A549 (cell line): ENCODE measurements around the gene RAP1GDS1. TPM values are rescaled to one million over a fixed set of nuclear protein-coding genes. Genes with fewer than 3 reads are reported as not detected.
A peak's percentile ranks its signal among the peaks of the same experiment; 100 is the strongest.
"Not testable (repeated sequence)": the region's sequence is repeated elsewhere in the genome, so short reads cannot be mapped to it uniquely, and the experiment has no call there.

ENCODE experiments used
- ATAC-seq, 2 experiments: fragments of 200-7000 bp in 1 of 2; fragments of >200 bp in 1 of 2; cut with Nextera tagmentation in 1 of 2; cut with Tn5 transposase in 1 of 2; 3 replicates each; pipeline versions ENCODE4 v1.8.0 to v1.9.1; 2018 to 2020; ENCODE audit warnings: mild to moderate bottlenecking in 1 of 2, moderate library complexity in 1 of 2
- CTCF ChIA-PET: fragments of 300-600 bp; sonication (Branson Sonifier 250); formaldehyde crosslinking; extraction: SDS; loops from one replicate; lab custom pipeline; 2021; ENCODE audit warnings: antibody characterized with exemption, inconsistent platforms; lab: Yijun Ruan, JAX
- POLR2A ChIA-PET: fragments of 350-600 bp; formaldehyde crosslinking; extraction: SDS; loops from one replicate; lab custom pipeline; 2021; ENCODE audit warnings: antibody characterized with exemption, inconsistent platforms; lab: Yijun Ruan, JAX
- DNase-seq, 2 experiments: peaks; one replicate each; pipeline versions ENCODE4 v3.0.0 to v3.0.0-alpha.2; 2011 to 2016; ENCODE audit warnings: low read depth in 1 of 2, low spot score in 1 of 2
- FAIRE-seq: peaks from 2 replicates; lab custom pipeline; 2011; peaks lifted over from hg19 to GRCh38; lab: Jason Lieb, UNC
- H3K27ac ChIP-seq, 2 experiments: fragments of >200 bp; sonication (Bioruptor Twin); formaldehyde crosslinking; 3 replicates each; pipeline ENCODE4 v1.5.1; 2016 to 2017
- H3K4me1 ChIP-seq: fragments of >200 bp; sonication (Bioruptor Twin); formaldehyde crosslinking; 3 replicates; pipeline ENCODE4 v1.6.1; 2016
- H3K4me2 ChIP-seq: fragments of >200 bp; sonication (Bioruptor Twin); formaldehyde crosslinking; 3 replicates; pipeline ENCODE4 v1.6.1; 2016
- H3K4me3 ChIP-seq: fragments of >200 bp; sonication (Bioruptor Twin); formaldehyde crosslinking; 3 replicates; pipeline ENCODE4 v1.5.1; 2016
- H3K9me3 ChIP-seq: fragments of >200 bp; sonication (Bioruptor Twin); formaldehyde crosslinking; 3 replicates; pipeline ENCODE4 v1.6.1; 2016
- CEBPB ChIP-seq, 2 experiments: fragments of >200 bp in 1 of 2; sonication (Bioruptor Twin) in 1 of 2; formaldehyde crosslinking in 1 of 2; IDR thresholded peaks; 2 replicates each; pipeline ENCODE4 v1.6.1; 2012 to 2016
- CHD2 ChIP-seq: fragments of 150-350 bp; IDR thresholded peaks from 2 replicates; pipeline ENCODE4 v1.6.1; 2014; ENCODE audit warnings: low read length; ENCODE audit not compliant: partially characterized antibody
- CHD4 ChIP-seq: fragments of 200-600 bp; sonication (generic); IDR thresholded peaks from 2 replicates; pipeline ENCODE4 v1.6.1; 2016; ENCODE audit warnings: antibody characterized with exemption, mild to moderate bottlenecking, borderline replicate concordance
- ESRRA ChIP-seq: fragments of 150-350 bp; IDR thresholded peaks from 2 replicates; pipeline ENCODE4 v1.6.1; 2014; ENCODE audit warnings: mild to moderate bottlenecking, low read length, borderline replicate concordance
- FOXS1 ChIP-seq: fragments of 250-450 bp; sonication (Bioruptor Pico); IDR thresholded peaks from 2 replicates; pipeline ENCODE4 v1.5.0; 2020; ENCODE audit warnings: mild to moderate bottlenecking, moderate library complexity
- GATA3 ChIP-seq: IDR thresholded peaks from 2 replicates; pipeline ENCODE4 v1.6.1; 2012; ENCODE audit warnings: borderline replicate concordance
- HDAC2 ChIP-seq: fragments of 200-600 bp; sonication (generic); IDR thresholded peaks from 2 replicates; pipeline ENCODE4 v1.6.1; 2016
- HEYL ChIP-seq: fragments of 250-450 bp; sonication (Bioruptor Pico); IDR thresholded peaks from 2 replicates; pipeline ENCODE4 v1.8.0; 2021; ENCODE audit warnings: mild to moderate bottlenecking, moderate library complexity
- HOXA7 ChIP-seq: fragments of 250-450 bp; sonication (Bioruptor Pico); IDR thresholded peaks from 2 replicates; pipeline ENCODE4 v1.5.0; 2020; ENCODE audit warnings: mild to moderate bottlenecking, moderate library complexity
- HOXB13 ChIP-seq: fragments of 250-450 bp; sonication (Bioruptor Pico); IDR thresholded peaks from 2 replicates; pipeline ENCODE4 v1.5.0; 2020; ENCODE audit warnings: low read depth, mild to moderate bottlenecking, moderate library complexity
- HOXB5 ChIP-seq: fragments of 250-450 bp; sonication (Bioruptor Pico); IDR thresholded peaks from 2 replicates; pipeline ENCODE4 v1.5.0; 2020; ENCODE audit warnings: mild to moderate bottlenecking, moderate library complexity
- KDM1A ChIP-seq: fragments of 200-600 bp; sonication (generic); IDR thresholded peaks from 2 replicates; pipeline ENCODE4 v1.6.1; 2016; ENCODE audit warnings: low read depth, mild to moderate bottlenecking
- KDM5A ChIP-seq: fragments of 200-600 bp; sonication (generic); IDR thresholded peaks from 2 replicates; pipeline ENCODE4 v1.6.1; 2016; ENCODE audit warnings: antibody characterized with exemption, mild to moderate bottlenecking
- MAFK ChIP-seq: fragments of 450-650 bp; IDR thresholded peaks from 2 replicates; pipeline ENCODE4 v1.6.1; 2014; ENCODE audit not compliant: partially characterized antibody
- MAZ ChIP-seq: fragments of 150-350 bp; IDR thresholded peaks from 2 replicates; pipeline ENCODE4 v1.6.1; 2014; ENCODE audit warnings: antibody characterized with exemption, low read depth, low read length, borderline replicate concordance
- NFE2L2 ChIP-seq: fragments of 150-350 bp; conservative IDR thresholded peaks from 2 replicates; pipeline ENCODE4 v1.6.1; 2014; ENCODE audit warnings: low read length
- NPAS2 ChIP-seq: fragments of 250-450 bp; sonication (Bioruptor Pico); IDR thresholded peaks from 2 replicates; pipeline ENCODE4 v1.8.0; 2022; ENCODE audit warnings: mild to moderate bottlenecking, moderate library complexity, borderline replicate concordance
- NR3C1 ChIP-seq: fragments of >200 bp; sonication (Bioruptor Twin); formaldehyde crosslinking; IDR thresholded peaks from 3 replicates; pipeline ENCODE4 v1.6.1; 2017
- POLR2A ChIP-seq: IDR thresholded peaks from 2 replicates; pipeline ENCODE4 v1.6.1; 2012; ENCODE audit warnings: mild to moderate bottlenecking, low read length
- RCOR1 ChIP-seq: fragments of 150-350 bp; IDR thresholded peaks from 2 replicates; pipeline ENCODE4 v1.6.1; 2014; ENCODE audit warnings: antibody characterized with exemption, low read length, low read depth
- RNF2 ChIP-seq: fragments of 200-600 bp; sonication (generic); IDR thresholded peaks from 2 replicates; pipeline ENCODE4 v1.6.1; 2016; ENCODE audit warnings: low read depth, mild to moderate bottlenecking, antibody characterized with exemption, moderate library complexity, borderline replicate concordance
- SMC3 ChIP-seq: fragments of >200 bp; sonication (Bioruptor Twin); formaldehyde crosslinking; IDR thresholded peaks from 3 replicates; pipeline ENCODE4 v1.6.1; 2018; ENCODE audit warnings: inconsistent platforms
- SREBF2 ChIP-seq: fragments of 450-650 bp; IDR thresholded peaks from 2 replicates; pipeline ENCODE4 v1.6.1; 2014; ENCODE audit warnings: mild to moderate bottlenecking, moderate library complexity
- ZC3H11A ChIP-seq: fragments of 450-650 bp; IDR thresholded peaks from 2 replicates; pipeline ENCODE4 v1.6.1; 2014; ENCODE audit warnings: antibody characterized with exemption, mild to moderate bottlenecking
- WGBS: methylation state at CpG from one replicate; pipeline ENCODE4 v1.1.6; 2017; ENCODE audit errors: missing lambda C conversion rate; 5-methylcytosine and 5-hydroxymethylcytosine counted together
- polyA plus RNA-seq, 4 experiments: library from polyadenylated mRNA; depleted of rRNA in 3 of 4; stranded (reverse); fragments of >200 nt; fragmentation: RNase III in 1 of 4; extraction: RNeasy Plus Mini Kit Qiagen cat#74134 plus additional on column Dnase treatment in 1 of 4; gene quantifications; 2 replicates in 3 of 4; 3 replicates in 1 of 4; pipeline ENCODE4 v1.2.3, GENCODE V29; 2011 to 2017
- TF ChIP-seq, protein P1 (sequence below): IDR thresholded peaks from 2 replicates; pipeline ENCODE4 v1.6.1; 2012
- TF ChIP-seq, protein P2 (sequence below): IDR thresholded peaks from 2 replicates; pipeline ENCODE4 v1.6.1; 2012
- TF ChIP-seq, protein P3 (sequence below): IDR thresholded peaks from 2 replicates; pipeline ENCODE4 v1.6.1; 2012; ENCODE audit warnings: low read depth, borderline replicate concordance
- TF ChIP-seq, protein P4 (sequence below): fragments of 150-350 bp; IDR thresholded peaks from 2 replicates; pipeline ENCODE4 v1.6.1; 2014; ENCODE audit warnings: low read depth, mild to moderate bottlenecking, low read length
- TF ChIP-seq, protein P5 (sequence below): fragments of 200-600 bp; sonication (generic); IDR thresholded peaks from 2 replicates; pipeline ENCODE4 v1.6.1; 2016; ENCODE audit warnings: antibody characterized with exemption, mild to moderate bottlenecking, moderate library complexity
- TF ChIP-seq, protein P6 (sequence below): fragments of >200 bp; sonication (Bioruptor Twin); formaldehyde crosslinking; IDR thresholded peaks from 3 replicates; pipeline ENCODE4 v1.6.1; 2016

The RAP1GDS1 gene
- polyA plus RNA-seq, 2 of the 4 experiments (the other 2 are of a cell fraction) = 29.3 to 31.6 TPM

DNA sequence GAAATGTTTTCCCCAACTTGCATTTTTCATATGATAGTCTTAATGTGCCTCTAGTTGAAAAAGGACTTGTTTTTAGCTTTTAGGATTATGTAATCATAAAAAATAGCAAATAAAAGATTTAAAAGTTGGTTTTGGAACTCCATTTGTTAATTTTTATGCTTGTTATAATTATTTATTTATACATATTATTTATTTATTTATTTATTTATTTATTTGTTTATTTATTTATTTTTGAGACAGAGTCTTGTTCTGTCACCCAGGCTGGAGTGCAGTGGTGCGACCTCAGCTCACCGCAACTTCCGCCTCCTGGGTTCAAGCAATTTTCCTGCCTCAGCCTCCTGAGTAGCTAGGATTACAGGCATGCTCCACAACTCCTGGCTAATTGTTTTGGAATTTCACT is 159.0 kb downstream of the RAP1GDS1 start:
- DNase-seq, FAIRE-seq, ATAC-seq, H3K9me3 ChIP-seq, H3K4me1 ChIP-seq, H3K27ac ChIP-seq, CTCF ChIA-PET, H3K4me3 ChIP-seq, H3K4me2 ChIP-seq, POLR2A ChIA-PET: not testable (repeated sequence)
- WGBS = 93% methylated on average over 3 of the region's 3 CpGs
- TF ChIP-seq ZC3H11A = peak; percentile 38

DNA sequence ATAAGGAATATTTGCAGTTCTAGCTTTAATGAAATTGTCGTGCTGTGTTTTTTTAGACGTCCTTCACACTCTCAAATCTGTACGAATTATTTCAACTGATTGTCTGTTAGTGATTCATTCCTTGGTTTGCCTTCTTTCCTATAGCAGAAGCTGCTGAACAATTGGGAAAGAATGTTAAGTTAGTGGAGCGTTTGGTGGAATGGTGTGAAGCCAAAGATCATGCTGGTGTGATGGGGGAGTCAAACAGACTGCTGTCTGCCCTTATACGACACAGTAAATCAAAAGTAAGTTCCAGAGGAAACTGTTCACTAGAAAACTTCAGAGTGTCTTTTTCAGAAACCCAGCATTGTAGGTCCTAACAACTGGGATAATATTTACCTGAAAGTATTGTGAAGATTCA is 159.9 kb downstream of the RAP1GDS1 start:
- TF ChIP-seq RCOR1 = no peak
- TF ChIP-seq RNF2 = no peak
- TF ChIP-seq, protein P1, sequence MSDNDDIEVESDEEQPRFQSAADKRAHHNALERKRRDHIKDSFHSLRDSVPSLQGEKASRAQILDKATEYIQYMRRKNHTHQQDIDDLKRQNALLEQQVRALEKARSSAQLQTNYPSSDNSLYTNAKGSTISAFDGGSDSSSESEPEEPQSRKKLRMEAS = no peak
- no peak for TF ChIP-seq HOXA7 (CRISPR knock-in tag)
- TF ChIP-seq, protein P2, sequence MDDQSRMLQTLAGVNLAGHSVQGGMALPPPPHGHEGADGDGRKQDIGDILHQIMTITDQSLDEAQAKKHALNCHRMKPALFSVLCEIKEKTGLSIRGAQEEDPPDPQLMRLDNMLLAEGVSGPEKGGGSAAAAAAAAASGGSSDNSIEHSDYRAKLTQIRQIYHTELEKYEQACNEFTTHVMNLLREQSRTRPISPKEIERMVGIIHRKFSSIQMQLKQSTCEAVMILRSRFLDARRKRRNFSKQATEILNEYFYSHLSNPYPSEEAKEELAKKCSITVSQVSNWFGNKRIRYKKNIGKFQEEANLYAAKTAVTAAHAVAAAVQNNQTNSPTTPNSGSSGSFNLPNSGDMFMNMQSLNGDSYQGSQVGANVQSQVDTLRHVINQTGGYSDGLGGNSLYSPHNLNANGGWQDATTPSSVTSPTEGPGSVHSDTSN = no peak
- no peak for TF ChIP-seq ESRRA
- no peak for TF ChIP-seq CHD4
- no peak for TF ChIP-seq NPAS2 (CRISPR knock-in tag)
- TF ChIP-seq NR3C1 = no peak
- TF ChIP-seq, protein P3, sequence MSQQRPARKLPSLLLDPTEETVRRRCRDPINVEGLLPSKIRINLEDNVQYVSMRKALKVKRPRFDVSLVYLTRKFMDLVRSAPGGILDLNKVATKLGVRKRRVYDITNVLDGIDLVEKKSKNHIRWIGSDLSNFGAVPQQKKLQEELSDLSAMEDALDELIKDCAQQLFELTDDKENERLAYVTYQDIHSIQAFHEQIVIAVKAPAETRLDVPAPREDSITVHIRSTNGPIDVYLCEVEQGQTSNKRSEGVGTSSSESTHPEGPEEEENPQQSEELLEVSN = no peak
- TF ChIP-seq, protein P4, sequence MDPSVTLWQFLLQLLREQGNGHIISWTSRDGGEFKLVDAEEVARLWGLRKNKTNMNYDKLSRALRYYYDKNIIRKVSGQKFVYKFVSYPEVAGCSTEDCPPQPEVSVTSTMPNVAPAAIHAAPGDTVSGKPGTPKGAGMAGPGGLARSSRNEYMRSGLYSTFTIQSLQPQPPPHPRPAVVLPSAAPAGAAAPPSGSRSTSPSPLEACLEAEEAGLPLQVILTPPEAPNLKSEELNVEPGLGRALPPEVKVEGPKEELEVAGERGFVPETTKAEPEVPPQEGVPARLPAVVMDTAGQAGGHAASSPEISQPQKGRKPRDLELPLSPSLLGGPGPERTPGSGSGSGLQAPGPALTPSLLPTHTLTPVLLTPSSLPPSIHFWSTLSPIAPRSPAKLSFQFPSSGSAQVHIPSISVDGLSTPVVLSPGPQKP = no peak
- no peak for TF ChIP-seq KDM5A
- no peak for TF ChIP-seq MAZ
- no peak for TF ChIP-seq HEYL (CRISPR knock-in tag)
- no peak for TF ChIP-seq NFE2L2
- TF ChIP-seq CEBPB (IDR thresholded peaks at IDR 0.05) = no peak
- TF ChIP-seq HOXB5 (CRISPR knock-in tag) = no peak
- no peaks in the 10 kb centered on the region for H3K4me1 ChIP-seq
- ChIA-PET POLR2A (no interaction called here), CTCF (no interaction called here)
- WGBS = 77% methylated on average over 5 of the region's 5 CpGs
- no peak overlapping the region for H3K4me2 ChIP-seq
- no peak overlapping the region for H3K4me3 ChIP-seq
- H3K9me3 ChIP-seq = no peaks in the 10 kb centered on the region
- H3K27ac ChIP-seq = no peak overlapping the region
- ATAC-seq (no peak), FAIRE-seq (no peak), DNase-seq (no peak)

DNA sequence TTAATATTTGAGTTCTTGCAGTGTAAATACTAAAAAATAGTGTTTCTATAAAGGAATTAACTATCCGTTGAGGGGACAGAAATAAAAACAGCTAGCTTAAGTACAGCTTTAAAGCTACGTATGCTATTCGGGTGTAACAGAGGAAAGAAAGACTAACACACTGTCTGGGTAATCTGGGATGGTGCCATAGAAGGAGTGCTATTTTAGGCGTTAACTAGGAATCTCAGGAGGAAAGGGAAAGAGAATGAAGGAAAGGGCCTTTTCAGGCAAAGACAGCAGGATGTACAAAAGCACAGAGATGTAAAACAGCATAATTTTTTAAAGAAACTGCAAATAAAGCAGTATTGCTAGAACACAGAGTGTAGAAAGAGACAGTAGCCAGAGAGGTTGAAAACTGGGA is 161.8 kb downstream of the RAP1GDS1 start:
- FAIRE-seq = no peak
- H3K27ac ChIP-seq = no peak overlapping the region
- WGBS = 87% methylated on average over 4 of the region's 4 CpGs
- H3K4me1 ChIP-seq = no peaks in the 10 kb centered on the region
- ChIA-PET CTCF (interaction anchor here (0.6 kb wide), 1 partner anchor 276 kb away, joined by 4 read pairs; no protein-coding TSS in a partner anchor), POLR2A (no interaction called here)
- DNase-seq = no peak
- H3K4me2 ChIP-seq = no peak overlapping the region
- ATAC-seq = no peak
- H3K9me3 ChIP-seq = no peaks in the 10 kb centered on the region
- no peak overlapping the region for H3K4me3 ChIP-seq
- TF ChIP-seq SREBF2 (no peak), CHD2 (no peak), HEYL (CRISPR knock-in tag) (no peak), HDAC2 (no peak), POLR2A (no peak), FOXS1 (no peak), MAFK (no peak), HOXB13 (CRISPR knock-in tag) (no peak), MAZ (no peak), KDM1A (no peak), SMC3 (no peak), GATA3 (no peak)
- TF ChIP-seq, protein P5, sequence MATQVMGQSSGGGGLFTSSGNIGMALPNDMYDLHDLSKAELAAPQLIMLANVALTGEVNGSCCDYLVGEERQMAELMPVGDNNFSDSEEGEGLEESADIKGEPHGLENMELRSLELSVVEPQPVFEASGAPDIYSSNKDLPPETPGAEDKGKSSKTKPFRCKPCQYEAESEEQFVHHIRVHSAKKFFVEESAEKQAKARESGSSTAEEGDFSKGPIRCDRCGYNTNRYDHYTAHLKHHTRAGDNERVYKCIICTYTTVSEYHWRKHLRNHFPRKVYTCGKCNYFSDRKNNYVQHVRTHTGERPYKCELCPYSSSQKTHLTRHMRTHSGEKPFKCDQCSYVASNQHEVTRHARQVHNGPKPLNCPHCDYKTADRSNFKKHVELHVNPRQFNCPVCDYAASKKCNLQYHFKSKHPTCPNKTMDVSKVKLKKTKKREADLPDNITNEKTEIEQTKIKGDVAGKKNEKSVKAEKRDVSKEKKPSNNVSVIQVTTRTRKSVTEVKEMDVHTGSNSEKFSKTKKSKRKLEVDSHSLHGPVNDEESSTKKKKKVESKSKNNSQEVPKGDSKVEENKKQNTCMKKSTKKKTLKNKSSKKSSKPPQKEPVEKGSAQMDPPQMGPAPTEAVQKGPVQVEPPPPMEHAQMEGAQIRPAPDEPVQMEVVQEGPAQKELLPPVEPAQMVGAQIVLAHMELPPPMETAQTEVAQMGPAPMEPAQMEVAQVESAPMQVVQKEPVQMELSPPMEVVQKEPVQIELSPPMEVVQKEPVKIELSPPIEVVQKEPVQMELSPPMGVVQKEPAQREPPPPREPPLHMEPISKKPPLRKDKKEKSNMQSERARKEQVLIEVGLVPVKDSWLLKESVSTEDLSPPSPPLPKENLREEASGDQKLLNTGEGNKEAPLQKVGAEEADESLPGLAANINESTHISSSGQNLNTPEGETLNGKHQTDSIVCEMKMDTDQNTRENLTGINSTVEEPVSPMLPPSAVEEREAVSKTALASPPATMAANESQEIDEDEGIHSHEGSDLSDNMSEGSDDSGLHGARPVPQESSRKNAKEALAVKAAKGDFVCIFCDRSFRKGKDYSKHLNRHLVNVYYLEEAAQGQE = no peak
- TF ChIP-seq, protein P1 = no peak
- TF ChIP-seq, protein P6, sequence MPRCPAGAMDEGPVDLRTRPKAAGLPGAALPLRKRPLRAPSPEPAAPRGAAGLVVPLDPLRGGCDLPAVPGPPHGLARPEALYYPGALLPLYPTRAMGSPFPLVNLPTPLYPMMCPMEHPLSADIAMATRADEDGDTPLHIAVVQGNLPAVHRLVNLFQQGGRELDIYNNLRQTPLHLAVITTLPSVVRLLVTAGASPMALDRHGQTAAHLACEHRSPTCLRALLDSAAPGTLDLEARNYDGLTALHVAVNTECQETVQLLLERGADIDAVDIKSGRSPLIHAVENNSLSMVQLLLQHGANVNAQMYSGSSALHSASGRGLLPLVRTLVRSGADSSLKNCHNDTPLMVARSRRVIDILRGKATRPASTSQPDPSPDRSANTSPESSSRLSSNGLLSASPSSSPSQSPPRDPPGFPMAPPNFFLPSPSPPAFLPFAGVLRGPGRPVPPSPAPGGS = no peak
